Bronchial epithelial cell (primary cell): ENCODE measurements around the gene NELFA. TPM values are rescaled to one million over a fixed set of nuclear protein-coding genes. Genes with fewer than 3 reads are reported as not detected.

Experiments used
- DNase-seq: peaks from one replicate; pipeline ENCODE4 v3.0.0-alpha.2; 2010; ENCODE audit warnings: low read depth
- FAIRE-seq: peaks from 2 replicates; lab custom pipeline; 2011; peaks lifted over from hg19 to GRCh38; lab: Jason Lieb, UNC
- H3K27me3 ChIP-seq: 2 replicates; pipeline ENCODE4 v1.5.1; 2011; ENCODE audit warnings: low read length; ENCODE audit not compliant: control insufficient read depth, insufficient read depth
- H3K36me3 ChIP-seq: 2 replicates; pipeline ENCODE4 v1.5.1; 2011; ENCODE audit warnings: low read length; ENCODE audit not compliant: control insufficient read depth, insufficient read depth
- H3K4me3 ChIP-seq: 2 replicates; pipeline ENCODE4 v1.5.1; 2011; ENCODE audit warnings: mild to moderate bottlenecking, low read depth, low read length, control low read depth
- total RNA-seq: library from RNA; depleted of rRNA; stranded (reverse); fragments of >200 nt; gene quantifications from 2 replicates; pipeline ENCODE4 v1.2.1, GENCODE V29; 2014
- TF ChIP-seq, protein P1 (sequence below): IDR thresholded peaks from 2 replicates; pipeline ENCODE4 v1.5.1; 2011; ENCODE audit warnings: mild to moderate bottlenecking, moderate library complexity, low read length, control low read depth, inconsistent platforms; ENCODE audit not compliant: insufficient read depth, severe bottlenecking

NELFA gene
- total RNA-seq, 1 donor from 2014 or later = 14.7 TPM

DNA sequence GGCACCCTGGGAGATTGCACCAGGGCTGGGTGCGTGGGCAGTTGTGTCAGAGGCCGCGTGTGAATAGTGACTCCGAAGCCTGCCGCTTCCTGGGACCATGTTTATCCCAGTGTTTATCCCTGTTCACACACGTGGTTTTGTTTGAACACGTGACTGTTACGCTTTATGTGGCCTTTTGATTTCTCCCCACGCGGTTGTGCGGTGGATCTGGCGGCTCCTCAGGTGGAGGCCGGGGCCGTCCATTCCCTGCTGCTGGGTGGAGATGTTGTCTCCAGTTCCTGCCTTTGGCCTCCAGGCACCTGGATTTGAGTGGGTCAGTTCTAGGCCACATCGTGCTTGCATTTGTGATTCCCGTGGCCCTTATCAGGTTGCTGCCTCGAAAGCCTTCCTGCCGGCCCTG is 35.1 kb downstream of the NELFA start:
- H3K27me3 ChIP-seq = no peaks in the 10 kb centered on the region
- DNase-seq (no peak), FAIRE-seq (peak; percentile 43)
- TF ChIP-seq, protein P1, sequence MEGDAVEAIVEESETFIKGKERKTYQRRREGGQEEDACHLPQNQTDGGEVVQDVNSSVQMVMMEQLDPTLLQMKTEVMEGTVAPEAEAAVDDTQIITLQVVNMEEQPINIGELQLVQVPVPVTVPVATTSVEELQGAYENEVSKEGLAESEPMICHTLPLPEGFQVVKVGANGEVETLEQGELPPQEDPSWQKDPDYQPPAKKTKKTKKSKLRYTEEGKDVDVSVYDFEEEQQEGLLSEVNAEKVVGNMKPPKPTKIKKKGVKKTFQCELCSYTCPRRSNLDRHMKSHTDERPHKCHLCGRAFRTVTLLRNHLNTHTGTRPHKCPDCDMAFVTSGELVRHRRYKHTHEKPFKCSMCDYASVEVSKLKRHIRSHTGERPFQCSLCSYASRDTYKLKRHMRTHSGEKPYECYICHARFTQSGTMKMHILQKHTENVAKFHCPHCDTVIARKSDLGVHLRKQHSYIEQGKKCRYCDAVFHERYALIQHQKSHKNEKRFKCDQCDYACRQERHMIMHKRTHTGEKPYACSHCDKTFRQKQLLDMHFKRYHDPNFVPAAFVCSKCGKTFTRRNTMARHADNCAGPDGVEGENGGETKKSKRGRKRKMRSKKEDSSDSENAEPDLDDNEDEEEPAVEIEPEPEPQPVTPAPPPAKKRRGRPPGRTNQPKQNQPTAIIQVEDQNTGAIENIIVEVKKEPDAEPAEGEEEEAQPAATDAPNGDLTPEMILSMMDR = no peak
- peaks cover 20% of the 10 kb centered on the region for H3K36me3 ChIP-seq
- H3K4me3 ChIP-seq = no peak overlapping the region

DNA sequence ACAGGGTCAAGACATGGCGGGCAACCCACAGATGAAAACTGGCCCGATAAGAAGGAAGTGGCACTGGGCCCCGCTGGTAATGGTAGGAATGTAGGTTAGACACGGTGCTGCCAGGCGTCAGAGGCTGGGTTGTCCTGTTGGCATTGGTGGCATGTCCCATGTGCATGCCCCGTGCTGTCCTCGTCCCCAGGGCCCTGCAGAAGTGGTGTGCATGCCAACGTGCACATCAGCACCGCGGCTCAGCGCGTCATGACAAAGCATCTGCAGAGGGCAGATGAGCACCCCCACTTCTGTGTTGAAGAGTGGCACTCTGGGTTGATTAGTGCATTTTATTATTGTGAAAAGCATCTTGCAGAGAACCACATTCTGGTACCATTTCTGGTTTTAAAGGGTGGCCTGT is 35.6 kb downstream of the NELFA start:
- TF ChIP-seq, protein P1 = no peak
- FAIRE-seq (no peak), DNase-seq (no peak)
- no peak overlapping the region for H3K4me3 ChIP-seq
- H3K36me3 ChIP-seq = peaks cover 20% of the 10 kb centered on the region
- H3K27me3 ChIP-seq = no peaks in the 10 kb centered on the region

DNA sequence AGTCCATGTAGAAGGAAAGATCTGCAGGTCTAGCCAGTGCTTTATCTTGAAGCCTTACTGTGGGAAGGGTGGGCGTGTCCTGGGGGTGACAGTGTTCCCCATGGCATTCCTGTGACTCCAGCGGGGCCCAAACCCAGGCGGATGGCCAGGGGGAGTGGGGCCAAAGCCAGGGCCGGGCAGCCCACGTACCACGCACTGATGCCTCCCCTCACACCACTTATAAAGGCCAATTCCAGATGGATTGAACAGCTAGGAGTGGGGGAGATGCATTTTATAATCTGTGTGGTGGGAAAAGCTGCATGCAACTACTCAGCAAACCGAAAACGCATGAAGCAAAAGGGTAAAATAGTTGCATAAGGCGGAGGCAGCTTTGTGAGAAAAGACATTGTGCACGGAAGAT is 36.4 kb downstream of the NELFA start:
- H3K4me3 ChIP-seq = no peak overlapping the region

DNA sequence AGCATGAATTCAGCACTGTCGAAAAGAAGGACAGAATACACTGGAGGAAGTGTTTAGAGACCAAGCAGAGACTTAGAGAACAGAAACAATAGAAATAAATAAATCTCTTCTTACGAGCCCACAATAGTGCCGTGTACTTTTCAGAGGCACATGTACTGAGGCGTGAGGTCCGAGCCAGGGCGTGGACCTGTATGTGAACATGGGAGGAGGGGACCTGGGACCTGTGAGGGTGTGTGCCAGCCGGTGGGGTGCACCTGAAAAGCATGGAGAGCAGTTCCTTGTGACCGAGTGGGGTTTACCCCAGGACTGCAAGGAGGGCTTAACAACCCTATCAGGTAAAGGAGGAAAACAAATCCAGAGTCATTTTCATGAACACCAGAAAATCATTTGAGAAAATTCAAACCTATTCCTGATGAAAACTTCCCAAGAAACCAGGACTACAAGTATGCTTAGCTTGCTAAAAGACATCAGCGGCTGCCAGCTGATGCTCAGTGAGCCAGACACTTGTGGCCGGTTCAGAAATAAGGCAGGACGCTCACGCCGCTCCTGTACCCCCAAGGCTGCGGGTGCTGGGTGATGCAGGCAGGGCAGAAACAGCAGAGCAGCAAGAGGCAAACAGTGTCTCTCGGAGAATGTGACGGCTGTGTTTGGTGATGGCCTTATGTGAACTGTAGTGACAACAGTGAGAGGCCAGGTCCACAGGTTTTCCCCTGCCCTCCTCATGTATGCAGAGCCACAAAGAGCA is 37.1 kb downstream of the NELFA start:
- Histone ChIP-seq H3K4me3 (no peak overlapping the region), H3K27me3 (no peaks in the 10 kb centered on the region), H3K36me3 (peaks cover 19% of the 10 kb centered on the region)
- FAIRE-seq = no peak
- TF ChIP-seq, protein P1 = no peak
- no peak for DNase-seq

More for the DNA sequence above, 36.4 kb downstream of the NELFA start:
- TF ChIP-seq, protein P1 = no peak
- Histone ChIP-seq H3K36me3 (peaks cover 20% of the 10 kb centered on the region), H3K27me3 (no peaks in the 10 kb centered on the region)
- FAIRE-seq (peak; percentile 40), DNase-seq (no peak)

DNA sequence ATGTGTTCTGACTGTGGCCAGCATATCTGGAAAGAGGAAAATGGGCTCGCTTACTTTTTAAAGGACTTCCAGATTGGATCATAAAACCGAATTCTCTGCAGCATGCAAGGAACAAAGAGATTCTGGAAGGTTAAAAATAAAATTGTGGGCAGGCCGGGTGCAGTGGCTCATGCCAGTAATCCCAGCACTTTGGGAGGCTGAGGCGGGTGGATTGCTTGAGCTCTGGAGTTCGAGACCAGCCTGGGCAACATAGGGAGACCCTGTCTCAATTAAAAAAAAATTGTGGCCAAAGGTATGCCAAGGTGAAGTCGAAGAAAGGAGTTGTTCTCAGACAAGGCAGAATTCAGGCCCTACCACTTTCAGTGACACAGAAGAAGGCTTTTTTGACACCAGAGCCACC is 37.8 kb downstream of the NELFA start:
- Histone ChIP-seq H3K27me3 (no peaks in the 10 kb centered on the region), H3K36me3 (peaks cover 16% of the 10 kb centered on the region), H3K4me3 (no peak overlapping the region)
- TF ChIP-seq, protein P1 = no peak
- FAIRE-seq (no peak), DNase-seq (no peak)
